Measurements from ENCODE around the gene RASGRF2.

RASGRF2 gene

DNA sequence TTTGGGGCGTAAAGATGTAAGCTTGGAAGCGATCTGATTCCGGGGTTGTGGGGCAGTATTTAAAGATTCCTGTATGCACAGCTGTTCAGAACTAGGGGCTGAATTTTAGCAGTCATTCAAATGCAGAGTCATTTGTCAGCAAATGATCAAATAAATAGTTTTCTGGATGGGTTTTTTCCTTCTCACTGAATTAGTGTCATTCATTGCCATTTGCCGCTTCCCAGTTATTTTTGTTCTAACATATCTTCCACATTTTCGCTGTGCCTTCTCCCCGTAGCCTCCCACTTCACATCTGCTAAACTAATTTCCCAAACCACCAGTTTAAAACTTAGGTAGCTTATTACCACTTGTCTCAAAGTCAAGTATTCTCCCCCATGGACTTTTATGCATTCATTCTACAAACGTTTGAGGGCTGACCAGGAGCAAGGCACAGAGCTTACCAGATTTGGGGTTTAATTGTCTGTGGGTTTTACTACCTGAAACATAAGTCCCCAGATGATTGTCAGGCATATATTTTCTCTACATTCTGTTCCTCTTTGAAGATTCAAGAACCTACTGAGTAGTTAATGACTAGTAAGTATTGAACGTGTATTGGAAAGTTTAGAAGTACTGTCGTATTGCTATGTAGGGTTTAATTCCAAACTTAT is 231.7 kb downstream of the RASGRF2 start:
- Mint-ChIP-seq H3K9me3 (no peaks in the 10 kb centered on the region), H3K36me3 (ENCODE audit: low read depth) (peaks cover 2% of the 10 kb centered on the region), H3K27ac (no peak overlapping the region), H3K27me3 (ENCODE audit: low read depth) (peaks cover 3% of the 10 kb centered on the region), H3K4me3 (no peak overlapping the region), H3K4me1 (ENCODE audit: low read depth) (peaks cover 16% of the 10 kb centered on the region)

DNA sequence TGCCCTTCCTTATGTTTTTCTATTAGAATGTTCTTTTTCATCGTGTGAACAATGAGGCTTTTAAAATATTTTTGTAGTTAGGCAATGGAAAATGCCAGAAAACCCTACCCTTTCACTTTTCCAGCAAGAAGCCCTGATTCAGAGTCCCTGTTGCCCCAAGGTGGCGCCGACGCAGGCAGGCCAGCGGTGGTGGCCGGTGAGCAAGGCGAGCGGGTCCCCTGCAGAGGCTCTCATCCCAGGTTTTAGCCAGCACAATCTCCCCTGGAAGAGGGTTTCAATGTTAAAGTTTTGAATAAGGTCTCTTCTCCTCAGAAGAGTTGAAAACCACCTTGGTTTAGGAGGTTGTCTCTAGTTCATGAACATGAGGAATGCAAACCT is 232.2 kb downstream of the RASGRF2 start:
- H3K36me3 Mint-ChIP-seq (ENCODE audit: low read depth): peaks cover 2% of the 10 kb centered on the region
- H3K4me3 Mint-ChIP-seq: no peak overlapping the region
- H3K27ac Mint-ChIP-seq: no peak overlapping the region
- peaks cover 3% of the 10 kb centered on the region for H3K27me3 Mint-ChIP-seq (ENCODE audit: low read depth)
- no peaks in the 10 kb centered on the region for H3K9me3 Mint-ChIP-seq
- peaks cover 16% of the 10 kb centered on the region for H3K4me1 Mint-ChIP-seq (ENCODE audit: low read depth)

DNA sequence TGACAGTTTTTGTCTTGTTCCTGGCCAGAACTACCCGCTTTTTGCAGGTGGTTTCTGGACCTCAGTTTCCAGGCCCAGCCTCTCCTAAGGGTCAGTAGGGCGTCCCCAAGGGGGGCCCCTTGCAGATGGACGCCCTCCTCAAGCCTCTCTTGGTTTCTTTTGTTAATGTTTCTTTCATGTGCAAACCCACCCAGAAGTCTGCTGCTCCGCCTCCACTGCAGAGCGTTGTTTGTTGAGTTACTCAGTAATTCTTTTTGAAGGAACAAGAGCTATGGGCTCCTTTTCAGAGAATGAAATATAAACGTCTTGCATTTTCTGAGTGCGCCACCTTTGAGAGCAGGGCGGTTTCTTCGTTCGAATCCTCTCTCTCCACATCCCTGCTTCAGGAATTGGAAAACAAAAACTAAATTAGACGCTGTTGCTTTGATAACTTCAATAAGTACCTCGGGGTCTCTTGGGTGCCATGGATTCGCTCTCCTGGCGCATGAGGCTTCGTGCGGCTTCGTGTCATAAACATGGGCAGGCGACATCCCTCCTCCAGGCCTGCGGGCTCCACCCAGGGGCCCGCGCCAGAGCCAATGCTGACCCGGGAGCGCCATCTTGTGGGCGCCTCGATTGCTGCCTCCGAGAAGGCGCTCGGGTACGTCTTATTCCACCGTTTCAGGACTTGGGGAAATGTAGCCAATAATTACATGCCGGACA is 234.6 kb downstream of the RASGRF2 start:
- Mint-ChIP-seq H3K27ac (peak overlapping the region; percentile 23), H3K9me3 (no peaks in the 10 kb centered on the region)

DNA sequence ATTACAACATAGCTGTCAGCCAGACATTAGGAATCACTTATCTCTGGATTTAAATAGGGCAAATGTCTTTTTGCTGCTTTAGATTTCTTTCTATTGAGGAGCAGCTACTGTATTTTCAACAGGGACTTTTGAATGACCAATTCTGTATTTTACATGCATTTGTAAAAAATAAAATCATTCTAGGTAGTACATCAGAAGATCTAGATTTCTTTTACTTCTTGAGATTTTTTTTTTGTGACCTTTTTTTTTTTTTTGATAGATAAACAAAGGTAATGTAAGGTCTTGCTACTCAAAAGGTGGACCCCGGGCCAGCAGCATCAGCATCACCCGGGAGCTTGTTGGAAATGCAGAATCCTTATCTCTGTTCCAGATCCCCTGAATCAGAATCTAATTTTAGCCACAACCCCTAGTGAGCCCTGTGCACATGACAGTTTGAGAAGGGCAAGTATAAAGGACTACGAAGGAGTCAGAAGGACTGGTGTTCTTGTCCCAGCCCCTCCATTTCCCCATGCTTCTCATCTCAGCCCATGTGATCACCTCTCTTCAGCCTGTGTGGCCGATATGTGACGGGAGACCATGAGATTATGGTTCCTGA is 235.3 kb downstream of the RASGRF2 start:
- peaks cover 2% of the 10 kb centered on the region for H3K36me3 Mint-ChIP-seq (ENCODE audit: low read depth)
- peaks cover 3% of the 10 kb centered on the region for H3K27me3 Mint-ChIP-seq (ENCODE audit: low read depth)
- H3K27ac Mint-ChIP-seq: no peak overlapping the region

More for the DNA sequence above, 234.6 kb downstream of the RASGRF2 start:
- peaks cover 5% of the 10 kb centered on the region for H3K4me1 Mint-ChIP-seq (ENCODE audit: low read depth)
- H3K4me3 Mint-ChIP-seq: peak overlapping the region; percentile 27
- peaks cover 3% of the 10 kb centered on the region for H3K27me3 Mint-ChIP-seq (ENCODE audit: low read depth)
- peaks cover 2% of the 10 kb centered on the region for H3K36me3 Mint-ChIP-seq (ENCODE audit: low read depth)

DNA sequence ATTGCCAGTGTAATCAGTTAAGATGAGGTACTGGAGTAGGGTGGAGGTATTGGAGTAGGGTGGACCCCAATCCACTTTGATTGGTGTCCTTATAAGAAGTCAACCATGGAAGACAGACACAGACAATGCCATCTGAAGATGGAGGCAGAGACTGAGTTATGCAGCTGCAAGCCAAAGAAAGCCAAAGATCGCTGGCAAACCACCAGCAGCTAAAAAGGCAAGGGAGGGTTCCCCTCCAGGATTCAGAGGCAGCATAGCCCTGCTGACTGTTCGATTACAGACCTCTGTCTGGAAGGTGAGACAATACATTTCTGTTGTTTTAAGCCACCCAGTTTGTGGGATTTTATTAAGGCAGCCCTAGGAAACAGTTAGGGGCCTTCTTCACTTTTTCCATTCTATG is 242.5 kb downstream of the RASGRF2 start:
- H3K36me3 Mint-ChIP-seq (ENCODE audit: low read depth): no peaks in the 10 kb centered on the region
- H3K4me3 Mint-ChIP-seq: no peak overlapping the region
- peaks cover 1% of the 10 kb centered on the region for H3K4me1 Mint-ChIP-seq (ENCODE audit: low read depth)
- no peak overlapping the region for H3K27ac Mint-ChIP-seq
- H3K9me3 Mint-ChIP-seq: no peaks in the 10 kb centered on the region
- H3K27me3 Mint-ChIP-seq (ENCODE audit: low read depth): no peaks in the 10 kb centered on the region

More for the DNA sequence above, 235.3 kb downstream of the RASGRF2 start:
- Mint-ChIP-seq H3K4me1 (ENCODE audit: low read depth) (peaks cover 5% of the 10 kb centered on the region), H3K9me3 (no peaks in the 10 kb centered on the region), H3K4me3 (no peak overlapping the region)

DNA sequence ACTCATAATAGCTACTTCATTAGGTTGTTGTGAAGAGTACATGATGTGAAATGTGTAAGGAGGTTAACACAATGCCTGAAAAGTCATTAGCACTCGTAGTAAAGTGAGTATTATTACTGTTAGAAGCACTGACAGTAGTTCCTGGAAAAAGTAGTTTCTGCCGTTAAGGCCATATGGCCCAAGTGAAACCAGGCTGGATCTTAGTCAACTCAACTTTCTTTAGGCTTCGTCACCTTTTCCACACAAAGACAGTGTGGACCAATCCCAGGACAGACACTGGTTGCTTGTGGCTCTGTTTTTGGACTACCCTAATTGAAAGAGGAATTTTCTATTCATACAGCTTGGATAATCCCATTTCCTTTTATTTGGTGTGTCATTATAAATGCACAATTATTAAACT is 243.6 kb downstream of the RASGRF2 start:
- Mint-ChIP-seq H3K4me1 (ENCODE audit: low read depth) (peaks cover 1% of the 10 kb centered on the region), H3K4me3 (no peak overlapping the region), H3K36me3 (ENCODE audit: low read depth) (no peaks in the 10 kb centered on the region), H3K27me3 (ENCODE audit: low read depth) (no peaks in the 10 kb centered on the region), H3K27ac (no peak overlapping the region), H3K9me3 (no peaks in the 10 kb centered on the region)

DNA sequence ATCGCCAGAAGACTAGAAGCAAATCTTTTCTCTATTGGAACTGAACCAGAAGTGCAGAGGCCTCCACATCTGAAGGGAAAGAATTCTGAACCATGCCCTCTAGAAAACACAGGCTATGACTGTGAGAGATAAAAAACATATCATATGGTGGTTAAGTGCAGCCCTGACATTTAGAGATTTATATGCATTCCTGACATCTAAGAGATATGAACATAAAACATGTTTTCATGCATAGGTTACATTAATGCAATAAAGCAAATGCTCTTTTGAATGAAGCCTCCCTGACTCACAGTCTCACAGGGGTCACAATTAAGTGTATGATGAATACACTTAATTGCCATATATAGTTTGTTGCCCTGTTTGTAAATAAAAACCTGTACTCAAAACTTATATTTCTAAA is 244.0 kb downstream of the RASGRF2 start:
- no peaks in the 10 kb centered on the region for H3K27me3 Mint-ChIP-seq (ENCODE audit: low read depth)
- H3K4me3 Mint-ChIP-seq: no peak overlapping the region
- no peak overlapping the region for H3K27ac Mint-ChIP-seq
- H3K9me3 Mint-ChIP-seq: no peaks in the 10 kb centered on the region
- H3K4me1 Mint-ChIP-seq (ENCODE audit: low read depth): peaks cover 1% of the 10 kb centered on the region
- H3K36me3 Mint-ChIP-seq (ENCODE audit: low read depth): no peaks in the 10 kb centered on the region

DNA sequence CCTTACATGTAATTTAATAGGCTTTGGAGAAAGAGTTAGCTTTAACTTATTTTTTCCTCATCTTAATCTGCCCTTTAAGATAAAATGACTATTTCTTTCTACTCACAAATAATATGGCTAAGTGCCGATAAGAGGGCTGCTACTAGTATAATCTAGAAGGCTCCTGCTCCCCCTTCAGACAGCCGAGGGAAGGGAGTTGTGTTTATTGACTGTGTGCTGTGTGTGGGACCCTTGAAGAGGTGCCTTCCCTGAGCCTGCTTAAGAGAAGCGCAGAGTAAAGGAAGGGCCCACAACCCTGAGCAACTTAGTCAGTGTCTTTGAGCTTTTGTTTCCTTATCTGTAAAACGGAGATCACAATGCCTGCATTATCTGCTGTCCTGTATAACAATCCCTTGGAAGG is 244.9 kb downstream of the RASGRF2 start:
- Mint-ChIP-seq H3K4me3 (no peak overlapping the region), H3K36me3 (ENCODE audit: low read depth) (no peaks in the 10 kb centered on the region), H3K27ac (no peak overlapping the region), H3K27me3 (ENCODE audit: low read depth) (no peaks in the 10 kb centered on the region), H3K4me1 (ENCODE audit: low read depth) (peaks cover 1% of the 10 kb centered on the region), H3K9me3 (no peaks in the 10 kb centered on the region)

DNA sequence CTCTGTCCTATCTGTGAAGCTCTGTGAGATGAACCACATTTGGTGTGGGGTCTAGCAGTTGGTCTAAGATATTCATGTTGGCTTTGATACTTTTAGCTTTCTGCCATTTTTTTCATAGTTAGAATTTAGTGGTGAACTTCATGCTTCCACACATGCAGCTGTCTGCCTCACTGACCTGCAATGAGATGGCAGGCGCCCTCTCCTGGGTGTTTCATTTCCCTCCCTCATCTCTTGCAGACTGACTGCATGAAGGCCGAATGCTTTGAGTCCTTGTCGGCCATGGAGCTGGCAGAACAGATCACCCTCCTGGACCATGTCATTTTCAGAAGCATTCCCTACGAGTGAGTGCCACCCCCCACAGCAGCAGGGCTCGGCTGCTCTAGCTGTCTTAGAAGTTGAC is 246.8 kb downstream of the RASGRF2 start:
- Mint-ChIP-seq H3K4me3 (no peak overlapping the region), H3K36me3 (ENCODE audit: low read depth) (no peaks in the 10 kb centered on the region), H3K9me3 (no peaks in the 10 kb centered on the region), H3K27ac (no peak overlapping the region), H3K27me3 (ENCODE audit: low read depth) (no peaks in the 10 kb centered on the region), H3K4me1 (ENCODE audit: low read depth) (no peaks in the 10 kb centered on the region)

DNA sequence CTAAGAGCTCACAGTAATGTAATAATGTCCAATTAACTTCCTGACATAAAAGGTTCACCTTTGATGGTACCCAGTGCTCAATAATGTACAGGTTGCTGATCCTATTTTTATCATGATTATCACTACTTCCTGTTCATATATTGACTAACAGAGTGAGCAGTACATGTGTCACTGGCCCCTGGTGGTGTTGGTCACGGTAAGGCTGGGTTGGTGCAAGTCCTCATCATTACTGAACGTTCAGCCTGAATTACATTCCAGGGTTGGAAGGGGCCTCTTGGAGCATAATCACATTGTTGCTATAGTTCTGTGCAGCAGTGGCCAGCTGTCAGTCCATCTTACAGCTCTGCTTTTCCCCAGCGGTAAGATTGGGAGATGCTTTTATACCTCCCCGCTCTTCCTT is 248.7 kb downstream of the RASGRF2 start:
- Mint-ChIP-seq H3K27ac (no peak overlapping the region), H3K36me3 (ENCODE audit: low read depth) (no peaks in the 10 kb centered on the region), H3K4me1 (ENCODE audit: low read depth) (no peaks in the 10 kb centered on the region), H3K4me3 (no peak overlapping the region), H3K9me3 (no peaks in the 10 kb centered on the region), H3K27me3 (ENCODE audit: low read depth) (no peaks in the 10 kb centered on the region)

DNA sequence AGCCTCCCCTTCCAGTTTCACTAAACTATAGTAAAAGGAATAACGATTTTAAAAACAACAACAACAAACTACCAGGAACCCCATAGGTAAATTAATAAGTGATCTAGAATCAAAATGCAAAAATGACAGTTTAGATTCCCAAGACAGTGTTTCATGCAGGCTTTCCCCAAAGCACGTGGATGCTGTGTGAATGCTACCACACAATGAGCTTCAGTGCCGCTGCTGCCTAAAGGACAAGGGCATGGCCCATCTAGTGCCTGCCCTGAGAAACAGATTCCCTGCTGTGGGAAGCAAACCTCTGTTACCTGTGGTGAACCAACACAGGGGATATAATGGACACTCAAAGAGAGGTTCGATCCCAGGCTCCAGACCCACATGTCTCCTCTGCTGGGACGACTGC is 249.2 kb downstream of the RASGRF2 start:
- Mint-ChIP-seq H3K9me3 (no peaks in the 10 kb centered on the region), H3K36me3 (ENCODE audit: low read depth) (no peaks in the 10 kb centered on the region), H3K4me1 (ENCODE audit: low read depth) (no peaks in the 10 kb centered on the region), H3K27me3 (ENCODE audit: low read depth) (no peaks in the 10 kb centered on the region), H3K27ac (no peak overlapping the region), H3K4me3 (no peak overlapping the region)

DNA sequence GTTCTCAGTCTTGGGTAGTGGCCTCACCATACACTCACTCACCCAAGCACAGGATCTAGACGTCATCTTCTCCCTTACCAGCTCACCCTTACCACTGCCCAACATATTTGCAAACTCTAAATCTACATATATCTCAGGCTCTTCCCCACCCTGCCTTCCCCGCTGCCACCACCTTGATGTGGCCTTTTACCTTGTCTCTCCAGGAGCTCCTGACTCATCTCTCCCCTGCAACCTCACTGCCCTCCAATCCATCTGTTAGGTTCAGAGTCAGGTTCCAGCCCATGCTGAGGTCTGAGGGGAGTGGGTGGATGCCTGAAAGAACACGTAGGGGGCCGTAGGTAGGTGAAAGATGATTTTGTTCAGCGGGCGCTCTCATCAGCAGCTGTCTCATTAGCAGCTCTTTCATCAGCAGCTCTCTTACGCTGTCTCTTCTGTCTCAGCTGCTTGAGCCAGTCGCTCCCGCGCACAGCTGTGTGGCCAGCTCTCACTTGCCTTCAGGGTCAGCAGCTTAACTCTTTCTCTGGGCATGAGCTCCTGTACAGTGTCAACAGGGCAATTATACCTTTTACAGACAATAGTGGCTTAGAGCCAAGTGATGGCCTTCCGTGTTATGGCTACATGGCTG is 249.8 kb downstream of the RASGRF2 start:
- H3K4me1 Mint-ChIP-seq (ENCODE audit: low read depth): no peaks in the 10 kb centered on the region
- H3K9me3 Mint-ChIP-seq: no peaks in the 10 kb centered on the region
- H3K36me3 Mint-ChIP-seq (ENCODE audit: low read depth): no peaks in the 10 kb centered on the region
- no peak overlapping the region for H3K27ac Mint-ChIP-seq
- H3K27me3 Mint-ChIP-seq (ENCODE audit: low read depth): no peaks in the 10 kb centered on the region
- H3K4me3 Mint-ChIP-seq: no peak overlapping the region

DNA sequence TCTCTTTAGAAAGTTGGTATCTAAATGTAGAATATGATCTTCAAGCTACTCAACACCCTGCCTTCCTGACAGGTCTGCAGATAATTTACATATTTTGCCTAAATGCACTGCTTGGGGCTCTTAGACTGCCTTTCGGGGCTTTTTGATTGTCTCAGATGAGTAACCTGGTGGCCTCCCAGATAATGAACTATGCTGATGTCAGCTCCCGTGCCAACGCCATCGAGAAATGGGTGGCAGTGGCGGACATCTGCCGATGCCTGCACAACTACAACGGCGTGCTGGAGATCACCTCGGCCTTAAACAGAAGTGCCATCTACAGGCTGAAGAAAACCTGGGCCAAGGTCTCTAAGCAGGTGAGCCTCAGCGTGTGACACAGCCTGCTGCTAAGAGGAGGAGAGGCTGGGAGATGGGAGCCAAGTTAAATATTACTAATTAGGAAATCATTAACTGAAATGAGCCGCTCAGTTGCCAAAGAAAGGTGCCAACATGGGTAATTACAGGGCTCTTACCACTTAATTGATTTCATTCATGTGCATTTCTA is 252.1 kb downstream of the RASGRF2 start:
- H3K27me3 Mint-ChIP-seq (ENCODE audit: low read depth): no peaks in the 10 kb centered on the region
- H3K36me3 Mint-ChIP-seq (ENCODE audit: low read depth): no peaks in the 10 kb centered on the region
- no peak overlapping the region for H3K4me3 Mint-ChIP-seq
- no peaks in the 10 kb centered on the region for H3K9me3 Mint-ChIP-seq
- no peak overlapping the region for H3K27ac Mint-ChIP-seq
- H3K4me1 Mint-ChIP-seq (ENCODE audit: low read depth): no peaks in the 10 kb centered on the region

DNA sequence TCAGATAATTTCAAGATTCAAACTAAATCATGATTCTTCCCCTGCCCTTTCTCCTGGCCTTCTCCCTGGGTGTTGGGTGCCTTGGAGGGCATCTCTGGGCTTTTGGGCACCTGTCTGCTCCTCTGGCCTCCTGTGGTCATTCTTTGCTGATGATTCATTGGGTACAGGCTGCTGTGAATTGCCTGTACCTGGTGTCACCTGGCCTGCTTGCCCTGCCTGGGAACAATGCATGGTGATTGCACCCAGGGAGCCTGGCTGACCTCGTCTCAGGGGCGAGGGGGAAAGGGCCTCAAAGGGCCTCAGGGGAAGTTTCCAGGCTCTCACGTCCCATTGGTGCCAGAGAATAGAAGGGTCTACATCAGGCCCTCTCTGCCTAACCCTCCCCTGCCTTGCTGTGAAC is 252.9 kb downstream of the RASGRF2 start:
- Mint-ChIP-seq H3K4me3 (no peak overlapping the region), H3K27me3 (ENCODE audit: low read depth) (no peaks in the 10 kb centered on the region), H3K9me3 (no peaks in the 10 kb centered on the region), H3K4me1 (ENCODE audit: low read depth) (no peaks in the 10 kb centered on the region), H3K36me3 (ENCODE audit: low read depth) (no peaks in the 10 kb centered on the region), H3K27ac (no peak overlapping the region)

DNA sequence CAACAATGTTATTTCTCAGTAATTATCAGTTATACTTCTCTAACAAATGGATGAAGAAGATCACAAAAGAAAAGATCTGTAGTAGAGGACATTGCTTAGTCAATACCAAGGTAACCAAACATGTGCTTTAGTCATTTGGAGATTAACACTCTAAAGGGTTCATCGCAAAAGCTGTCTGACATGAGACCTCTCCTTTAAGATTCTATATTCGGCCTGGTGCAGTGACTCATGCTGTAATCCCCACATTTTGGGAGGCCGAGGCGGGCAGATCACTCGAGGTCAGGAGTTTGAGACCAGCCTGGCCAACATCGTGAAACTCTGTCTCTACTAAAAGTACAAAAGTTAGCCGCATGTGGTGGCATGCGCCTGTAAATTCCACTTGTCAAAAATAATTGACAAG is 254.7 kb downstream of the RASGRF2 start:
- no peaks in the 10 kb centered on the region for H3K36me3 Mint-ChIP-seq (ENCODE audit: low read depth)
- no peak overlapping the region for H3K4me3 Mint-ChIP-seq
- no peaks in the 10 kb centered on the region for H3K4me1 Mint-ChIP-seq (ENCODE audit: low read depth)
- H3K27ac Mint-ChIP-seq: no peak overlapping the region
- H3K9me3 Mint-ChIP-seq: no peaks in the 10 kb centered on the region
- no peaks in the 10 kb centered on the region for H3K27me3 Mint-ChIP-seq (ENCODE audit: low read depth)

All from T-helper 1 cell treated with Interleukin-12 subunit alpha and Interleukin-12 subunit beta and Interleukin-4 antibody, amounts not matched to agents 30 μg/mL and 1 μg/mL, for 36 hours (primary cell).